Right cardiac atrium (tissue), 5 donors: ENCODE measurements around the gene IGF1R. TPM values are rescaled to one million over a fixed set of nuclear protein-coding genes. Genes with fewer than 3 reads are reported as not detected.

ENCODE experiments used
- ATAC-seq, 2 donors: fragments of 200-7000 bp; cut with Tn5 transposase; one replicate each; pipeline versions ENCODE4 v1.8.0 to v1.9.1; 2020; ENCODE audit warnings: moderate library complexity in 2 of 2, mild to moderate bottlenecking in 1 of 2
- DNase-seq, 3 donors: peaks; one replicate each; pipeline ENCODE4 v3.0.0-alpha.2; 2020
- H3K27ac ChIP-seq: one replicate; pipeline ENCODE4 v1.5.1; 2013; ENCODE audit warnings: mild to moderate bottlenecking, low read length, control low read depth, moderate library complexity
- H3K27me3 ChIP-seq: one replicate; pipeline ENCODE4 v1.6.1; 2013; ENCODE audit not compliant: control insufficient read depth, insufficient read depth
- H3K4me1 ChIP-seq: one replicate; pipeline ENCODE4 v1.6.1; 2013; ENCODE audit warnings: low read length; ENCODE audit not compliant: control insufficient read depth, insufficient read depth
- H3K4me3 ChIP-seq: one replicate; pipeline ENCODE4 v1.5.1; 2013; ENCODE audit warnings: low read length, control low read depth
- H3K9me3 ChIP-seq: one replicate; pipeline ENCODE4 v1.6.1; 2013; ENCODE audit warnings: low read length; ENCODE audit not compliant: control insufficient read depth
- WGBS: extraction: QIAGEN DNeasy Blood & Tissue Kit; methylation state at CpG from one replicate; pipeline ENCODE4 v1.1.7; 2013; 5-methylcytosine and 5-hydroxymethylcytosine counted together
- intact Hi-C, 4 donors: fragments of 100-400 bp; cut with DNase I; formaldehyde crosslinking; loops; one replicate each; pipeline versions ENCODE4 v1.11.0 to v1.14.0; 2022 to 2023
- polyA plus RNA-seq: library from polyadenylated mRNA; stranded (reverse); fragments of 200-250 nt; gene quantifications from one replicate; pipeline ENCODE4 v1.2.3, GENCODE V29; 2013
- total RNA-seq, 4 donors: library from RNA; stranded (reverse); fragmentation: NEBNext Ultra II Directional; extraction: Animal tissue kit (Norgen Biotek cat#: 25700); gene quantifications; one replicate each; pipeline ENCODE4 v1.2.1, GENCODE V29; 2021
- donor health status: healthy with polysubstance abuse.
- donor health status: DM: no; HTN: yes; CAD: no.
- donor health status: DM: no; HTN: no; CAD: no.
- donor health status: DM: no; HTN: yes; CAD: no; lungs with severe emphysema.
- donor health status: DM: yes; HTN: yes; CAD: no.

The IGF1R gene
- total and polyA plus RNA-seq, 5 donors: 9.0 to 52.3 (median 34.4) TPM

GRCh38 chr15:98789020-98789419 lies 140.7 kb downstream of the IGF1R start:
- 68% methylated on average over 4 of the region's 4 CpGs for WGBS
- DNase-seq (no peak), ATAC-seq (no peak)
- Histone ChIP-seq H3K4me1 (peaks cover 14% of the 10 kb centered on the region), H3K27me3 (no peaks in the 10 kb centered on the region), H3K4me3 (no peak overlapping the region), H3K9me3 (no peaks in the 10 kb centered on the region), H3K27ac (no peak overlapping the region)
- intact Hi-C loops: no loop called here

GRCh38 chr15:98790270-98790669 lies 141.9 kb downstream of the IGF1R start:
- Histone ChIP-seq H3K27me3 (no peaks in the 10 kb centered on the region), H3K9me3 (no peaks in the 10 kb centered on the region), H3K27ac (no peak overlapping the region), H3K4me3 (no peak overlapping the region), H3K4me1 (peaks cover 14% of the 10 kb centered on the region)
- WGBS: 94% methylated on average over 5 of the region's 5 CpGs
- ATAC-seq: no peak
- intact Hi-C loops: loop anchor here in 1 of 4 donors (10.0 kb wide), 1 partner anchor 55 kb away; no protein-coding TSS in a partner anchor
- no peak for DNase-seq

GRCh38 chr15:98791046-98791701 lies 142.8 kb downstream of the IGF1R start:
- 93% methylated on average over 2 of the region's 2 CpGs for WGBS
- ATAC-seq (no peak), DNase-seq (no peak)
- Histone ChIP-seq H3K4me1 (peaks cover 12% of the 10 kb centered on the region), H3K4me3 (no peak overlapping the region), H3K27me3 (no peaks in the 10 kb centered on the region), H3K27ac (no peak overlapping the region), H3K9me3 (no peaks in the 10 kb centered on the region)
- intact Hi-C loops: loop anchor here in 1 of 4 donors (10.0 kb wide), 1 partner anchor 54 kb away; no protein-coding TSS in a partner anchor

GRCh38 chr15:98792117-98792516 lies 143.8 kb downstream of the IGF1R start:
- Histone ChIP-seq H3K27me3 (no peaks in the 10 kb centered on the region), H3K4me1 (peaks cover 9% of the 10 kb centered on the region)
- intact Hi-C loops: loop anchor here in 1 of 4 donors (10.0 kb wide), 1 partner anchor 53 kb away; no protein-coding TSS in a partner anchor

GRCh38 chr15:98794211-98794610 lies 145.9 kb downstream of the IGF1R start:
- ATAC-seq (no peak), DNase-seq (no peak)
- H3K4me3 ChIP-seq: no peak overlapping the region
- no peak overlapping the region for H3K27ac ChIP-seq
- no peaks in the 10 kb centered on the region for H3K9me3 ChIP-seq
- 93% methylated on average over 4 of the region's 4 CpGs for WGBS
- intact Hi-C loops: loop anchor here in 1 of 4 donors (10.0 kb wide), 1 partner anchor 51 kb away; no protein-coding TSS in a partner anchor
- no peaks in the 10 kb centered on the region for H3K27me3 ChIP-seq
- peaks cover 4% of the 10 kb centered on the region for H3K4me1 ChIP-seq

More at GRCh38 chr15:98792117-98792516, 143.8 kb downstream of the IGF1R start:
- DNase-seq: no peak
- Histone ChIP-seq H3K27ac (no peak overlapping the region), H3K9me3 (no peaks in the 10 kb centered on the region), H3K4me3 (no peak overlapping the region)
- ATAC-seq: no peak

GRCh38 chr15:98794748-98795147 lies 146.4 kb downstream of the IGF1R start:
- Histone ChIP-seq H3K9me3 (no peaks in the 10 kb centered on the region), H3K4me3 (no peak overlapping the region), H3K4me1 (peaks cover 5% of the 10 kb centered on the region), H3K27ac (no peak overlapping the region), H3K27me3 (no peaks in the 10 kb centered on the region)
- 61% methylated on average over 3 of the region's 3 CpGs for WGBS
- ATAC-seq (no peak), DNase-seq (no peak)
- intact Hi-C loops: loop anchor here in 1 of 4 donors (10.0 kb wide), 1 partner anchor 50 kb away; no protein-coding TSS in a partner anchor

- ATAC-seq: no peak
- no peak for DNase-seq
- intact Hi-C loops: loop anchor here in 1 of 4 donors (10.0 kb wide), 1 partner anchor 49 kb away; no protein-coding TSS in a partner anchor
- H3K27me3 ChIP-seq: no peaks in the 10 kb centered on the region
- H3K27ac ChIP-seq: no peak overlapping the region
- no peaks in the 10 kb centered on the region for H3K9me3 ChIP-seq
- peaks cover 7% of the 10 kb centered on the region for H3K4me1 ChIP-seq
- 87% methylated on average over 10 of the region's 10 CpGs for WGBS
- H3K4me3 ChIP-seq: no peak overlapping the region
These were observed 147.6 kb downstream of the IGF1R start for GRCh38 chr15:98795980-98796379.

- WGBS: 84% methylated on average over 12 of the region's 12 CpGs
- intact Hi-C loops: loop anchor here in 1 of 4 donors (10.0 kb wide), 1 partner anchor 48 kb away; no protein-coding TSS in a partner anchor
These were observed 148.5 kb downstream of the IGF1R start for GRCh38 chr15:98796685-98797357.

GRCh38 chr15:98798375-98798893 lies 150.1 kb downstream of the IGF1R start:
- Histone ChIP-seq H3K4me3 (no peak overlapping the region), H3K9me3 (no peaks in the 10 kb centered on the region), H3K27me3 (no peaks in the 10 kb centered on the region), H3K27ac (no peak overlapping the region), H3K4me1 (peaks cover 20% of the 10 kb centered on the region)
- no peak for ATAC-seq
- WGBS: 88% methylated on average over 6 of the region's 6 CpGs
- DNase-seq: no peak
- intact Hi-C loops: loop anchor here in 1 of 4 donors (10.0 kb wide), 1 partner anchor 46 kb away; no protein-coding TSS in a partner anchor

More at GRCh38 chr15:98796685-98797357, 148.5 kb downstream of the IGF1R start:
- Histone ChIP-seq H3K27ac (no peak overlapping the region), H3K9me3 (no peaks in the 10 kb centered on the region), H3K4me3 (no peak overlapping the region), H3K4me1 (peaks cover 16% of the 10 kb centered on the region), H3K27me3 (no peaks in the 10 kb centered on the region)
- ATAC-seq (no peak), DNase-seq (no peak)

GRCh38 chr15:98799461-98800390 lies 151.4 kb downstream of the IGF1R start:
- Histone ChIP-seq H3K27me3 (no peaks in the 10 kb centered on the region), H3K9me3 (no peaks in the 10 kb centered on the region), H3K4me3 (no peak overlapping the region), H3K4me1 (peaks cover 18% of the 10 kb centered on the region), H3K27ac (peak overlapping the region; percentile 75)
- DNase-seq (no peak), ATAC-seq (peak in 1 of 2 donors; percentile 43)
- intact Hi-C loops: loop anchor here in 1 of 4 donors (10.0 kb wide), 1 partner anchor 45 kb away; no protein-coding TSS in a partner anchor
- WGBS: 34% methylated on average over 11 of the region's 11 CpGs
